HepG2 (cell line): Measurements from ENCODE around the gene CLEC4M.

ENCODE experiments used
- FOSL1 ChIP-seq: sonication (generic); formaldehyde crosslinking; IDR thresholded peaks from 2 replicates; pipeline ENCODE4 v1.9.0; 2021; ENCODE audit warnings: missing genetic modification reagents, borderline replicate concordance
- FOXJ3 ChIP-seq: sonication (generic); formaldehyde crosslinking; IDR thresholded peaks from 2 replicates; pipeline ENCODE4 v1.4.0; 2020; ENCODE audit warnings: missing genetic modification reagents, mild to moderate bottlenecking, borderline replicate concordance
- MAX ChIP-seq: IDR thresholded peaks from 2 replicates; pipeline ENCODE4 v1.6.1; 2012; ENCODE audit warnings: inconsistent platforms
- POLR2A ChIP-seq, 2 experiments: IDR thresholded peaks; 2 replicates each; pipeline ENCODE4 v1.6.1; 2011; ENCODE audit warnings: low read depth in 2 of 2, low read length in 2 of 2, mild to moderate bottlenecking in 1 of 2, moderate library complexity in 1 of 2; ENCODE audit not compliant: insufficient read depth in 1 of 2
- ZNF605 ChIP-seq: sonication (generic); formaldehyde crosslinking; IDR thresholded peaks from 2 replicates; pipeline ENCODE4 v1.8.0; 2022; ENCODE audit warnings: mild to moderate bottlenecking, missing genetic modification reagents

DNA sequence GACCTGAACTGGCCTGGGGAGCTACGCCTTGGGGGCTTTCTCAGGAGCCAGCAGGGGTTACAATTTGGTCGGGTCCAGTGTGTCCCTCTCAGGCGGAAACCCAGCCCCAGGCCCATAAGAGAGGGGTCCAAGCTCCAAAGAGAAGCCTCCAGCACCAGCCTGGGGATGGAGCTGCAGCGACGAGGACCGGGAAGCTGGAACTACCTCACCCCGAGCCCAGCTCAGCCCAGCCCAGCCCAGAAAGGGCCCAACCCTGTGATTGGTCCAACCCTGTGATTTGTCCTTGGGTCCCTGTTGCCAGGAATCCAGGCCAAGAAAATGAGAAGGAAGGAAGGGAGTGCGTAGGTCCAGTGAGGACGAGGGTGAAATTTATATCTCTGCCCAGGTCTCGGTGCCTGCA lies 24.1 kb downstream of the CLEC4M start:
- TF ChIP-seq FOXJ3 (CRISPR knock-in tag), result no peak
- no peak for TF ChIP-seq ZNF605 (CRISPR knock-in tag)
- TF ChIP-seq MAX, result no peak
- no peak for TF ChIP-seq FOSL1 (CRISPR knock-in tag)
- TF ChIP-seq POLR2A (IDR thresholded peaks at IDR 0.05; ENCODE audit: insufficient read depth in 1 of 2, low read depth in 2 of 2, low read length in 2 of 2), result no peak
